ENCODE measurements around the gene GPC5. TPM values are rescaled to one million over a fixed set of nuclear protein-coding genes. Genes with fewer than 3 reads are reported as not detected.

GPC5 gene
- total and polyA plus RNA-seq, 2 of the 8 experiments (the other 6 are each of a cell fraction or from before 2014, with no cell fraction given): 0.20 to 0.39 TPM

DNA sequence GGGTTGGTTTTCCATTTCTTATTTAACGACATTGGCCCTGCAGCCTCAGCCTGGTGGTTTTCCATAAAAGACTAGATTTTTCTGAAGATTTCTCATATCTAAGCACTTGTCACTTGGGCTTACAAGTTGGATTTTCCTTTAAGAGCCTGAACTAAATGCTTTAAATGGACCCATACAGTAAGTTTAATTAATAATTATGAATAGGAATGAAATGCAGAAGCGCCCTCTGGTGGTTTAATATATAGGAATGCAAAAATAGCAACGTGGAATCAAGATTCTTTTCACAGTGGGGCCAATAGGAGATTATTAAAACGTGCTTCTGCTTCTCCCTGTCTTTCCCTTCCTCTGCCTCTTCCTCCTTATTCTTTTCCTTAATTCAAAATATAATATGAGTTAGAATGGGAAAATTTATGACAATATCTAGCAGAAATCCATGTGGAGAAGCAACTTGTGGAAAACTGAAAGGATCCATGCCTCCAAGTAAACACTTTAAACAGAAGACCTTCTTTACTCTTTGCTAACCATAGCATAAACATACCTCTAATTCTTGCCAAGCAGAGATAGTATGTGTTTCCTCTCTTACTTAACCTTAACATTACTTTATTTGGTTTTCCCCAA lies 324.0 kb downstream of the GPC5 start:
- H3K23me2 ChIP-seq (ENCODE audit: low read depth, low read length): no peaks in the 10 kb centered on the region
- no peak overlapping the region for H3K27ac ChIP-seq (ENCODE audit: low read depth, low read length)
- no peak for DNase-seq (ENCODE audit: low read depth in 1 of 2, low spot score in 2 of 2)
- no peak overlapping the region for H2BK120ac ChIP-seq (replicated peaks; ENCODE audit: low read depth, low read length)
- TF ChIP-seq SRF (IDR thresholded peaks at IDR 0.05; ENCODE audit: low read depth, low read length) (no peak), RAD21 (IDR thresholded peaks at IDR 0.05 in 1 of 2, conservative IDR thresholded peaks at IDR 0.05 in 1 of 2; ENCODE audit: low read depth in 2 of 2, low read length in 2 of 2) (peak; percentile 28 to 38; a peak in 3 of 4 replicates), BACH1 (IDR thresholded peaks at IDR 0.05; ENCODE audit: low read length) (no peak), TCF12 (IDR thresholded peaks at IDR 0.05; ENCODE audit: low read depth, low read length) (no peak)
- TF ChIP-seq, protein P1, sequence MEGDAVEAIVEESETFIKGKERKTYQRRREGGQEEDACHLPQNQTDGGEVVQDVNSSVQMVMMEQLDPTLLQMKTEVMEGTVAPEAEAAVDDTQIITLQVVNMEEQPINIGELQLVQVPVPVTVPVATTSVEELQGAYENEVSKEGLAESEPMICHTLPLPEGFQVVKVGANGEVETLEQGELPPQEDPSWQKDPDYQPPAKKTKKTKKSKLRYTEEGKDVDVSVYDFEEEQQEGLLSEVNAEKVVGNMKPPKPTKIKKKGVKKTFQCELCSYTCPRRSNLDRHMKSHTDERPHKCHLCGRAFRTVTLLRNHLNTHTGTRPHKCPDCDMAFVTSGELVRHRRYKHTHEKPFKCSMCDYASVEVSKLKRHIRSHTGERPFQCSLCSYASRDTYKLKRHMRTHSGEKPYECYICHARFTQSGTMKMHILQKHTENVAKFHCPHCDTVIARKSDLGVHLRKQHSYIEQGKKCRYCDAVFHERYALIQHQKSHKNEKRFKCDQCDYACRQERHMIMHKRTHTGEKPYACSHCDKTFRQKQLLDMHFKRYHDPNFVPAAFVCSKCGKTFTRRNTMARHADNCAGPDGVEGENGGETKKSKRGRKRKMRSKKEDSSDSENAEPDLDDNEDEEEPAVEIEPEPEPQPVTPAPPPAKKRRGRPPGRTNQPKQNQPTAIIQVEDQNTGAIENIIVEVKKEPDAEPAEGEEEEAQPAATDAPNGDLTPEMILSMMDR (IDR thresholded peaks at IDR 0.05; ENCODE audit: control extremely low read depth in 1 of 3, insufficient read depth in 1 of 3, low read depth in 1 of 3, low read length in 3 of 3): peak in 2 of 3 experiments; percentile 37 to 38; a peak in 2 of 4 replicates
- WGBS, 2 experiments (ENCODE audit: extremely low coverage in 1 of 2, insufficient coverage in 1 of 2, insufficient read length in 1 of 2, insufficient replicate concordance in 2 of 2, low coverage in 1 of 2, low lambda C conversion rate in 2 of 2, missing lambda C conversion rate in 1 of 2): 44% methylated on average over 4 of the region's 4 CpGs; no CpG with 5 or more reads in 1 of the 2 experiments
- H2AFZ ChIP-seq (ENCODE audit: low read length): 0 out of 2 replicates have a peak overlapping the region, but pooled peaks have one; percentile 49
- no peak overlapping the region for H3K4me2 ChIP-seq (ENCODE audit: insufficient read depth in 1 of 2, low read depth in 2 of 2, low read length in 2 of 2)
- no peak overlapping the region for H3K18ac ChIP-seq (ENCODE audit: extremely low read depth, low read length)
- no peak overlapping the region for H3K4me3 ChIP-seq (ENCODE audit: extremely low read depth in 1 of 4, insufficient read depth in 2 of 4, low read depth in 3 of 4, low read length in 4 of 4)
- H2BK12ac ChIP-seq (ENCODE audit: low read depth, low read length): no peak overlapping the region
- ChIA-PET POLR2A (ENCODE audit: partially characterized antibody) (no interaction called here), CTCF (ENCODE audit: partially characterized antibody) (interaction anchor here (0.6 to 2.1 kb wide), 21 partner anchors 13 to 1017 kb away, joined by 3 to 10 read pairs (median 4); no protein-coding TSS in a partner anchor)
- H3K23ac ChIP-seq (ENCODE audit: insufficient read length): no peak overlapping the region
- H4K8ac ChIP-seq (ENCODE audit: extremely low read depth, insufficient read depth, low read length): no peak overlapping the region
- no peak overlapping the region for H2BK15ac ChIP-seq (ENCODE audit: low read length)
- H3K27me3 ChIP-seq (replicated peaks in 1 of 4; ENCODE audit: control insufficient read depth in 3 of 4, extremely low read depth in 1 of 4, insufficient read depth in 3 of 4, low read length in 3 of 4): no peaks in the 10 kb centered on the region
- no peaks in the 10 kb centered on the region for H3K4me1 ChIP-seq (replicated peaks in 1 of 4; ENCODE audit: control insufficient read depth in 3 of 4, insufficient read depth in 4 of 4, low read length in 3 of 4)
- H2BK5ac ChIP-seq (ENCODE audit: low read depth, low read length): no peak overlapping the region
- H2BK20ac ChIP-seq (ENCODE audit: low read length): no peak overlapping the region
- H4K5ac ChIP-seq (ENCODE audit: insufficient read length, low read depth, low read length): no peak overlapping the region
- no peak overlapping the region for H3K9ac ChIP-seq (replicated peaks in 1 of 4; ENCODE audit: extremely low read depth in 1 of 4, low read depth in 3 of 4, low read length in 3 of 4)
- no peaks in the 10 kb centered on the region for H4K20me1 ChIP-seq (replicated peaks in 1 of 2; ENCODE audit: control insufficient read depth in 1 of 2, insufficient read depth in 2 of 2, low read length in 2 of 2)
- H3K36me3 ChIP-seq (ENCODE audit: control insufficient read depth in 2 of 4, insufficient read depth in 4 of 4, low read length in 3 of 4): no peaks in the 10 kb centered on the region
- no peaks in the 10 kb centered on the region for H3K79me1 ChIP-seq (ENCODE audit: low read depth, low read length)
- no peak overlapping the region for H3K56ac ChIP-seq (replicated peaks; ENCODE audit: insufficient read length, low read depth, low read length)
- H4K91ac ChIP-seq (replicated peaks; ENCODE audit: insufficient read length, low read length): no peak overlapping the region
- no peaks in the 10 kb centered on the region for H3K79me2 ChIP-seq (ENCODE audit: control insufficient read depth in 1 of 2, insufficient read depth in 2 of 2, low read length in 2 of 2)
- no peak for FAIRE-seq
- H3K14ac ChIP-seq (ENCODE audit: insufficient read length): no peak overlapping the region
- H3K9me3 ChIP-seq (ENCODE audit: insufficient read depth in 2 of 2, low read depth in 1 of 2, low read length in 1 of 2): no peaks in the 10 kb centered on the region
- H2AK5ac ChIP-seq (ENCODE audit: low read depth, low read length): no peak overlapping the region
- H3K4ac ChIP-seq (replicated peaks; ENCODE audit: insufficient read length, low read depth, low read length): no peak overlapping the region

Data from H1 (cell line).